Coronary artery (tissue), 2 donors: ENCODE results near the gene KIFAP3.
"Not testable (repeated sequence)": the region's sequence is repeated elsewhere in the genome, so short reads cannot be mapped to it uniquely, and the experiment has no call there.

Experiments used
- DNase-seq: peaks from one replicate; pipeline ENCODE4 v3.0.0-alpha.2; 2017; ENCODE audit warnings: low spot score
- H3K27ac ChIP-seq, 2 donors: fragments of 200-600 bp; sonication (generic); one replicate each; pipeline ENCODE4 v1.5.1; 2016 to 2019
- H3K4me3 ChIP-seq: fragments of 200-600 bp; sonication (generic); 2 replicates; pipeline ENCODE4 v1.5.1; 2016; ENCODE audit warnings: mild to moderate bottlenecking, moderate library complexity
- TF ChIP-seq, protein P1 (sequence below): fragments of 200-600 bp; sonication (generic); IDR thresholded peaks from one replicate; pipeline ENCODE4 v1.5.1; 2019; ENCODE audit warnings: antibody characterized with exemption

The KIFAP3 gene

DNA sequence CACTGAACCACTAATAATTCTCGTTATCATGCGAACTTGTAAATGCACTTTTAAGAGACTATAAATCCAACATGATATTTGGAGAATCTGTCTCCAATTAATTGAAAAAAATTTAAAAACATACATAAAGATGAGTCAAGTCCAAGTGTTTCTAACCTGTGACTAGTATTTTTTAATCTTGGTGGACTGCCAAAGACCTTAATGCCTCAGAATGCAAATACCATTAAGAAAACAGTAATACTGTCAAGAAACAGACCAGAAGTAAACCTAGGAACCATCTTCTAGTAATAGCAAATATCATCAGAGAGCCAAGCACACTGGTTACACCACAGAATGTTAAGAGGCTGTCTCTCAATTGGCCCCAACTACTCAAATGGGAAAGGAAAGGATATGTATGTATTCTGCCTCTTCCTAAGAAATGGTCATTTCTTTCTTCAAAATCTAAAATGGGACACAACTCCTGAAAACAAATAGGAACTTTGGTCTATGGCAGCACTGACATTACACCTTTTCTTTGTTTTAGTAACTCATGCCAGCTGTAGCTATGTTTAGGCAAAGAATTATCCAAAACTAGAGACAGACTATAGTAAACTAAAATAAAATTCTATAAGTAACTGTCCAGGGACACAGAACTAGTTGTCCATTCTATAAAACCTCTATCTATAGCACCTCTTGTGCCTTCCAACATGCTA is 196.5 kb downstream of the KIFAP3 start:
- TF ChIP-seq, protein P1, sequence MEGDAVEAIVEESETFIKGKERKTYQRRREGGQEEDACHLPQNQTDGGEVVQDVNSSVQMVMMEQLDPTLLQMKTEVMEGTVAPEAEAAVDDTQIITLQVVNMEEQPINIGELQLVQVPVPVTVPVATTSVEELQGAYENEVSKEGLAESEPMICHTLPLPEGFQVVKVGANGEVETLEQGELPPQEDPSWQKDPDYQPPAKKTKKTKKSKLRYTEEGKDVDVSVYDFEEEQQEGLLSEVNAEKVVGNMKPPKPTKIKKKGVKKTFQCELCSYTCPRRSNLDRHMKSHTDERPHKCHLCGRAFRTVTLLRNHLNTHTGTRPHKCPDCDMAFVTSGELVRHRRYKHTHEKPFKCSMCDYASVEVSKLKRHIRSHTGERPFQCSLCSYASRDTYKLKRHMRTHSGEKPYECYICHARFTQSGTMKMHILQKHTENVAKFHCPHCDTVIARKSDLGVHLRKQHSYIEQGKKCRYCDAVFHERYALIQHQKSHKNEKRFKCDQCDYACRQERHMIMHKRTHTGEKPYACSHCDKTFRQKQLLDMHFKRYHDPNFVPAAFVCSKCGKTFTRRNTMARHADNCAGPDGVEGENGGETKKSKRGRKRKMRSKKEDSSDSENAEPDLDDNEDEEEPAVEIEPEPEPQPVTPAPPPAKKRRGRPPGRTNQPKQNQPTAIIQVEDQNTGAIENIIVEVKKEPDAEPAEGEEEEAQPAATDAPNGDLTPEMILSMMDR, result no peak
- DNase-seq, result no peak
- Histone ChIP-seq H3K27ac (no peak overlapping the region), H3K4me3 (no peak overlapping the region)

DNA sequence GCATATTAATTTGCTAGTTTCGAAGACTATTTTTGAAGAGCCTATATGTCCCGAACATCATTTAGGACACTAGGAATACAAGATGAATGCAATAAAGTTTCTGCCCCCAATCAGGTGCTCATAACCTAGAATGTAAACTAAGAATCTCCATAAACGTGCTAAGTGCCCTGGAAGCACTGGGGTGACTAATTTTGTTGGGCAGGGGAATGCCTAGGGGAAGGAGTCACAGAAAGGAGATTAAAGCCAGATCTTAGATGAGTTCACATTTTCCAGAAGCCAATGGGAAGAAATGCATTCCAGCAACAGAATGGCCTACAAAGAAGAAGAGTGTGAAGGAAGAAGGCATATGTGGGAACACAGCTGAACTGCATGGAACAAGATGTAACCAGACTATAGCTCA is 200.3 kb downstream of the KIFAP3 start:
- no peak for DNase-seq
- Histone ChIP-seq H3K4me3 (no peak overlapping the region), H3K27ac (no peak overlapping the region)
- TF ChIP-seq, protein P1, result no peak

DNA sequence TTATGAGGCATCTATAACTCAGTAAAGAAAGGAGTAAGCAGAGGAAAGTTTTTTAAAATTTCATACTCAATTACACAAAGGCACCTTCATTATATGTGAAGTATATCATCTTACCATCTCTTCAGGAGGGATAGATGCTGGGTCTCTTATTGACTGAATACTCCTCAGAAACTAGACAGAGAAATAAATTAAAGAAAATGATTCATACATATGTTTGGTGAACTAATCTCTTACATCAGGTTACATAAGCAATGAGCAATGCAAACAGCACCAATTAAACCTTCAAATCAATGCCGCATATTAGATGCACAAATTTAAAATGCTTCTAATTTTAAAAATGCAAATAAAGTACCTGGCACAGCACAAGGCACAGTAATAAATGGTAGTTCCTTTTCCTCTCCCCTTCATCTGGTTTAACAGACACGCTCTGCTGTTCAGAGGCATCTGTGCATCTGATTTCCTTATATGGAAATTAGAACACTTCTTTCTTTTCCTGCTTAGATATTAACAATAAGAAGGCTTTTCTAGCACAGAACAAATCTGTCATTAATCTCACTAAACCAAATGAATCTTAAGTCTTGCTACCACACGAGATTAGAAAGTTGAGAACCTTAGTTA is 200.8 kb downstream of the KIFAP3 start:
- no peak for DNase-seq
- no peak overlapping the region for H3K4me3 ChIP-seq
- no peak overlapping the region for H3K27ac ChIP-seq
- TF ChIP-seq, protein P1, result no peak

DNA sequence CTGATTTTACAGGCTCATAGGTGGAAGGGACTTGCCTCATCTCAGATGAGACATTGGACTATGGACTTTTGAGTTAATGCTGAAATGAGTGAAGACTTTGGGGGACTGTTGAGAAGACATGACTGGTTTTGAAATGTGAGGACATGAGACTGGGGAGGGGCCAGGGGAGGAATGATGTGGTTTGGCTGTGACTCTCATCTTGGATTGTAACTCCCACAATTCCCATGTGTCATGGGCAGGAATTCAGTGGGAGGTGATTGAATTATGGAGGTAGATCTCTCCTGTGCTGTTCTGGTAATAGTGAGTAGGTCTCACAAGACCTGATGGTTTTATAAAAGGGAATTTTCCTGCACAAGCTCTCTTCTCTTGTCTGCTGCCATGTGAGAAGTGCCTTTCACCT is 201.6 kb downstream of the KIFAP3 start:
- TF ChIP-seq, protein P1, result no peak
- no peak overlapping the region for H3K27ac ChIP-seq
- DNase-seq, result no peak
- no peak overlapping the region for H3K4me3 ChIP-seq

DNA sequence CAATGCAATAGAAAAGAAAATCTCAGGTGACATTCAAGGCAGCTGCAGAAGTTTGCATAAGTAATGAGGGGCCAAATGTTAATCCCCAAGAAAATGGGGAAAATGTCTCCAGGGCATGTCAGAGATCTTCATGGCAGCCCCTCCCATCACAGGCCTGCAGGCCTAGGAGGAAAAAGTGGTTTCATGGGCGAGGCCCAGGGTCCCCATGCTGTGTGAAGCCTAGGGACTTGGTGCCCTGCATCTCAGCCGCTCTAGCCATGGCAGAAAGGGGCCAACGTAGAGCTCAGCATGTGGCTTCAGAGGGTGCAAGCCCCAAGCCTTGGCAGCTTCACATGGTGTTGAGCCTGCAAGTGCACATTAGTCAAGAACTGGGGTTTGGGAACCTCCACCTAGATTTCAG is 202.5 kb downstream of the KIFAP3 start:
- not testable (repeated sequence) for DNase-seq, H3K27ac ChIP-seq, H3K4me3 ChIP-seq
